PC-9 (cell line): Measurements from ENCODE around the gene PAQR7. TPM values are rescaled to one million over a fixed set of nuclear protein-coding genes. Genes with fewer than 3 reads are reported as not detected.

ENCODE experiments used
- BruUV-seq: library from RNA; stranded (reverse); fragments of 400-500 nt; replicated peaks from 2 replicates; lab custom pipeline; 2021; lab: Mats Ljungman, UMichigan
- CTCF ChIA-PET: fragments of 300-600 bp; sonication (Branson Sonifier 250); formaldehyde crosslinking; loops from one replicate; lab custom pipeline; 2022; ENCODE audit warnings: antibody characterized with exemption; lab: Charles Lee
- POLR2A ChIA-PET: fragments of 300-600 bp; sonication (Branson Sonifier 250); formaldehyde crosslinking; loops from one replicate; lab custom pipeline; 2022; ENCODE audit warnings: antibody characterized with exemption; ENCODE audit not compliant: unreplicated experiment; lab: Charles Lee
- DNase-seq, 2 experiments: peaks; one replicate each; pipeline versions ENCODE4 v3.0.0 to v3.0.0-alpha.2; 2015 to 2022; ENCODE audit warnings: mixed read lengths in 1 of 2
- H2AFZ ChIP-seq: fragments of 200-600 bp; sonication (generic); 2 replicates; pipeline ENCODE4 v1.8.1; 2017; ENCODE audit warnings: antibody characterized with exemption
- H3F3A ChIP-seq: fragments of 200-600 bp; sonication (generic); 2 replicates; pipeline ENCODE4 v1.8.1; 2017; ENCODE audit warnings: antibody characterized with exemption, mild to moderate bottlenecking, low read depth; ENCODE audit not compliant: insufficient read depth
- H3K27ac ChIP-seq: fragments of 200-600 bp; sonication (generic); 2 replicates; pipeline ENCODE4 v1.6.1; 2016; ENCODE audit warnings: mixed run types
- H3K27me3 ChIP-seq: fragments of 200-600 bp; sonication (generic); 2 replicates; pipeline ENCODE4 v1.6.1; 2016; ENCODE audit warnings: low read depth, mixed run types; ENCODE audit not compliant: insufficient read depth
- H3K36me3 ChIP-seq: fragments of 200-600 bp; sonication (generic); 2 replicates; pipeline ENCODE4 v1.6.1; 2016; ENCODE audit warnings: low read depth, mixed run types
- H3K4me1 ChIP-seq: fragments of 200-600 bp; sonication (generic); replicated peaks from 2 replicates; pipeline ENCODE4 v1.6.1; 2016; ENCODE audit warnings: mixed run types; ENCODE audit not compliant: insufficient read depth
- H3K4me2 ChIP-seq: fragments of 200-600 bp; sonication (generic); 2 replicates; pipeline ENCODE4 v1.6.1; 2017; ENCODE audit warnings: mixed run types
- H3K4me3 ChIP-seq: fragments of 200-600 bp; sonication (generic); 2 replicates; pipeline ENCODE4 v1.6.1; 2016; ENCODE audit warnings: mixed run types
- H3K79me2 ChIP-seq: fragments of 200-600 bp; sonication (generic); 2 replicates; pipeline ENCODE4 v1.6.1; 2017; ENCODE audit warnings: low read depth, mixed run types
- H3K9me2 ChIP-seq: fragments of 200-600 bp; sonication (generic); 2 replicates; pipeline ENCODE4 v1.8.1; 2017; ENCODE audit warnings: mild to moderate bottlenecking; ENCODE audit not compliant: insufficient read depth
- H3K9me3 ChIP-seq: fragments of 200-600 bp; sonication (generic); 2 replicates; pipeline ENCODE4 v1.8.1; 2016; ENCODE audit warnings: low read depth; ENCODE audit not compliant: insufficient read depth
- H4K20me1 ChIP-seq: fragments of 200-600 bp; sonication (generic); 2 replicates; pipeline ENCODE4 v1.8.1; 2017; ENCODE audit not compliant: insufficient read depth
- CTCF ChIP-seq: fragments of 200-600 bp; sonication (generic); conservative IDR thresholded peaks from 2 replicates; pipeline ENCODE4 v1.6.1; 2017; ENCODE audit warnings: mixed run types, antibody characterized with exemption, mild to moderate bottlenecking, moderate library complexity
- EZH2 ChIP-seq: fragments of 200-600 bp; sonication (generic); IDR thresholded peaks from 2 replicates; pipeline ENCODE4 v1.8.0; 2017; ENCODE audit warnings: antibody characterized with exemption, low read depth
- intact Hi-C: fragments of 100-400 bp; cut with micrococcal nuclease; formaldehyde crosslinking; loops from one replicate; pipeline ENCODE4 v1.10.0; 2022; ENCODE audit not compliant: unreplicated experiment
- total RNA-seq: library from RNA; stranded (reverse); gene quantifications from 2 replicates; pipeline ENCODE4 v1.2.3, GENCODE V29; 2021

PAQR7 gene
- total RNA-seq, 1 experiment from 2014 or later, result 34.0 TPM

- Histone ChIP-seq H2AFZ (no peak overlapping the region), H4K20me1 (no peaks in the 10 kb centered on the region; the same call in 1 of the 2 replicates), H3F3A (peaks cover 10% of the 10 kb centered on the region; the same call in 1 of the 2 replicates), H3K9me3 (no peaks in the 10 kb centered on the region), H3K36me3 (no peaks in the 10 kb centered on the region; the same call in 1 of the 2 replicates), H3K4me3 (no peak overlapping the region), H3K4me1 (peaks cover 15% of the 10 kb centered on the region), H3K9me2 (no peaks in the 10 kb centered on the region), H3K79me2 (peaks cover 28% of the 10 kb centered on the region), H3K4me2 (peak overlapping the region; percentile 99), H3K27ac (no peak overlapping the region), H3K27me3 (no peaks in the 10 kb centered on the region)
- DNase-seq, result no peak
- BruUV-seq, result no TSS peak
- TF ChIP-seq CTCF (no peak), EZH2 (no peak)
- ChIA-PET POLR2A (interaction anchor here (0.6 to 0.7 kb wide), 2 partner anchors 96 to 239 kb away, joined by 6 to 9 read pairs; no protein-coding TSS in a partner anchor), CTCF (no interaction called here)
- intact Hi-C loops, result loop anchor here (2.0 kb wide), 1 partner anchor 95 kb away; the partner anchor contains the start of gene PAFAH2
Observed at GRCh38 chr1:25903986-25904385, 28.5 kb upstream of the PAQR7 start.

GRCh38 chr1:25902462-25902861, 27.0 kb upstream of the PAQR7 start:
- Histone ChIP-seq H3K27me3 (no peaks in the 10 kb centered on the region), H3K9me3 (no peaks in the 10 kb centered on the region), H3K4me3 (no peak overlapping the region), H3K9me2 (no peaks in the 10 kb centered on the region), H3K79me2 (peaks cover 28% of the 10 kb centered on the region), H4K20me1 (no peaks in the 10 kb centered on the region; the same call in 1 of the 2 replicates), H3K4me2 (no peak overlapping the region), H3K36me3 (no peaks in the 10 kb centered on the region; the same call in 1 of the 2 replicates), H2AFZ (no peak overlapping the region), H3F3A (peaks cover 10% of the 10 kb centered on the region; the same call in 1 of the 2 replicates), H3K4me1 (peaks cover 15% of the 10 kb centered on the region), H3K27ac (no peak overlapping the region)
- intact Hi-C loops, result no loop called here
- CTCF ChIA-PET, result no interaction called here
- BruUV-seq, result no TSS peak
- TF ChIP-seq CTCF (no peak), EZH2 (no peak)
- POLR2A ChIA-PET, result interaction anchor here (0.6 to 0.8 kb wide), 2 partner anchors 9 to 1484 kb away, joined by 5 to 8 read pairs; no protein-coding TSS in a partner anchor
- no peak for DNase-seq

- H3K27ac ChIP-seq, result no peak overlapping the region
- no peak overlapping the region for H2AFZ ChIP-seq
- H3K36me3 ChIP-seq, result no peaks in the 10 kb centered on the region; the same call in 1 of the 2 replicates
- no peak for DNase-seq
- BruUV-seq, result no TSS peak
- ChIA-PET CTCF (interaction anchor here (0.6 kb wide), 1 partner anchor 55 kb away, joined by 3 read pairs; no protein-coding TSS in a partner anchor), POLR2A (interaction anchor here (0.7 kb wide), 1 partner anchor 133 kb away, joined by 6 read pairs; no protein-coding TSS in a partner anchor)
- no peak overlapping the region for H3K4me3 ChIP-seq
- no peaks in the 10 kb centered on the region for H3K9me3 ChIP-seq
- no peaks in the 10 kb centered on the region for H3K9me2 ChIP-seq
- intact Hi-C loops, result no loop called here
- peaks cover 10% of the 10 kb centered on the region; the same call in 1 of the 2 replicates for H3F3A ChIP-seq
- peaks cover 27% of the 10 kb centered on the region for H3K79me2 ChIP-seq
- H3K4me1 ChIP-seq, result peaks cover 15% of the 10 kb centered on the region
- no peaks in the 10 kb centered on the region; the same call in 1 of the 2 replicates for H4K20me1 ChIP-seq
- no peak for TF ChIP-seq CTCF
- TF ChIP-seq EZH2, result no peak
- no peak overlapping the region for H3K4me2 ChIP-seq
- H3K27me3 ChIP-seq, result no peaks in the 10 kb centered on the region
Observed at GRCh38 chr1:25900219-25900618, 24.7 kb upstream of the PAQR7 start.
